ENCODE measurements around the gene UXS1.
"Not testable (repeated sequence)": the region's sequence is repeated elsewhere in the genome, so short reads cannot be mapped to it uniquely, and the experiment has no call there.

Gene UXS1

DNA sequence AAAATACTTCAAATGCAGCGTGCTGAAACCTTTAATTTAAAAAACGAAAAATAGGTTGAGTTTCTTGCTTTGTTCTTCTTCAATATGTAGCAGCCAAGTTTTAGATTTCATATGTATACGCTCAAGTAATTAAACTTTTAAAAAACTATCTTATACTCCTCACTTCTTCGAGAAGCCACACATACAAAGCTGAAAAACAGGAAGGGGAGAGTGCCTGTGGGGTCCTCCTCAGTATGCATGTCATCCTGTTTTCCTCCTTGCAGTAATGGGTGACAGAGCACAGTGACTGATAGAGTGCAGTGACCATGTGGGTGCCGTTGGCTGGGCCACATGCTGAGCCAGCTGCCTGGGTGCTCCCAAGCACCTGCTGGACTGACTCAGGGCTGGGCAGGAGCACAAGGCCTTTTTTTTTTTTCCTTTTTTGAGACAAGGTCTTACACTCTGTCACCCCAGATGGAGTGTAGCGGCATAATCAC lies 33.3 kb downstream of the UXS1 start:
- no peak for DNase-seq (ENCODE audit: low read depth)

DNA sequence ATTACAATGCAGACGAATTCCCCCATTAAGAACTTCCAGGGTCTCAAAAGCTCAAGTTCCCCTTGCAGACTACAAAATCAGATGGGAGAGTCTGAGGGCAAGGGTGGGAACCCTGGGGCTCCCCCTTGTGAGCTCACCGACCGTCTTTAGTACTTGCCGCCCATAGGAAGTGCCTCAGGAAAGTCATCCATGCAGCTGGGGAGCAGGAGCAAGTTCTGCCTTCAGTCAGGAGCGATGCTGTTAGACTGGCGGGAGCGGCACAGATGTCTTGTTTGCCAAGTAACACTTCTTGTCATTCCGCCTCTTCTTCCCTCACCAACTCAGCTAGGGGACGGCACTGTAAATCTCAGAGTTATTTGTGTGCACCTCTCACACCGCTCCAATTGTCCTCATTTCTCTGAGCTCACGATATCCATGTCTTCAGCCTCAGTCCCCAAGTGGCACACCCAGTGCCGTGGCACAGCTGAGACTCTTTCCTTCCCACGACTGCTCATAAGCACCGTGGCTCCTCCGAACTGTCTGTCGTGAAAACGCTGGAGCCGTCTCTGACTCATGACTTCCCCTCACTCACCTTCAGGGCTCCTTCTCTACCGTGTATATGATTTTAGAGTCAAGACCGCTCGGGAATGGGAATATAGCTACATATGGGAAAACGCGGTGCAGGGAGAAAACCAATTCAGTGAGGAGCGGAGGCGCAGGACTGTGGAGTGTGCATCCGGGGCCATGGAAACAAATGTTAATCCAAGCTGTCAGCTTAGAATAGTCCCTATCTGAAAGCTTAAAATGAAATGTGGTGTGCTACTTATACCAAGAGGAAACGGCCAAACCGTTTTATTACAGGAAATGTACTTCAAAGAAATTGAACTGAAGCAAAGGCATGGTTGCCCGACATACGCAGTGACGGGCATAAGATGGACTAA lies 34.0 kb downstream of the UXS1 start:
- no peak for DNase-seq (ENCODE audit: low read depth)

DNA sequence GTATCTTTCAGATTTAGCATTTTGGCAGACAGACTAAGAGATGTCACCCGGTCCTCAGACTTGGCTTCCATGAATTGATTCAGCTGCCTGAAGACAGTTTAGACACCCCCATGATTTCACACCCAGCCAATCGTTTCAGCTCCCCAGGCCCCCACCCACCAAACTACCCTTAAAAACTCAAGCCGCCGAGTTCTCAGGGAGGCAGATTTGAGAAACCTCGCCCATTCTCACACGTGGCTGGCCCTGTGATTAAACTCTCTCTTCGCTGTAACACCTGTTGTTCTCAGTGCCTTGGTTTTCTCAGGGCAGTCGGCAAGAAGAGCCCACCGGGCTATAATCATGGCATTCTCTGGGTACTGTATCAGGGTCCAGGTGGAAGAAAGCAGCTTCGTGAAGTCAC lies 35.2 kb downstream of the UXS1 start:
- DNase-seq (ENCODE audit: low read depth), result no peak

DNA sequence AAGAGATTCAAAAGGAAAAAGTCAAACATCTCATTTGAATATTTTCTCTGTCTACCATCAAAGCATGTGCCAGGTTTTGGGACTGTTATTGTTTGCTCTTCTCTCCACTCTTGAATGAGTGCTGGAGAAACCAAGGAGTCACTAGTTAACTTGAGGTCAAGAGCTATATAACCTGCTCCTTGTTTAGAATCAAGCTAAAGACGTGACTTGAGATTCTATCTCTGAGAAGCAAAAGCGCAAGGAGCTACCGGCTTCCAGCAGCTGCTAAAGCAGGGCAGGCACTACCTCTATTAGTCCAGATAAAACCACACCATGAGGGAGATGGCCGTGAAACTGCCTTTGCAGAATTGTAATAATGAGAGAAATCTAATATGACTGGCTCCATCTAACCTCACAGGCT lies 36.0 kb downstream of the UXS1 start:
- no peak for DNase-seq (ENCODE audit: low read depth)

DNA sequence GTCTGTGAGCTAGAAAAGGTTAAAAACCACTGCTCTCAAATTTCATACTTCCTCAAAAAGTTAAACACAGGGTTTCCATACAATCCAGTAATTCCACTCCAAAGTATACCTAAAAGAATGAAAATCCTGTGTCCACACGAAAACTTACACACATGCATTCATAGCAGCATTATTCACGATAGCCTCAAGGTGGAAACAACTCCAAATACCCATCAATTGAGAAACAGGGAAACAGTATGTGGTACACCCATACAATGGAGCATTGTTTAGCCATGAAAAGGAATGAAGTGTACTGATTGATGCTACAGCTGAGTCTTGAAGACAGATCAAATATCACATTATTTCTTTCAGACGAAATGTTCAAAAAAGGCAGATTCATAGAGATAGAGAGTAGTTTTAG lies 36.7 kb downstream of the UXS1 start:
- DNase-seq (ENCODE audit: low read depth), result no peak

DNA sequence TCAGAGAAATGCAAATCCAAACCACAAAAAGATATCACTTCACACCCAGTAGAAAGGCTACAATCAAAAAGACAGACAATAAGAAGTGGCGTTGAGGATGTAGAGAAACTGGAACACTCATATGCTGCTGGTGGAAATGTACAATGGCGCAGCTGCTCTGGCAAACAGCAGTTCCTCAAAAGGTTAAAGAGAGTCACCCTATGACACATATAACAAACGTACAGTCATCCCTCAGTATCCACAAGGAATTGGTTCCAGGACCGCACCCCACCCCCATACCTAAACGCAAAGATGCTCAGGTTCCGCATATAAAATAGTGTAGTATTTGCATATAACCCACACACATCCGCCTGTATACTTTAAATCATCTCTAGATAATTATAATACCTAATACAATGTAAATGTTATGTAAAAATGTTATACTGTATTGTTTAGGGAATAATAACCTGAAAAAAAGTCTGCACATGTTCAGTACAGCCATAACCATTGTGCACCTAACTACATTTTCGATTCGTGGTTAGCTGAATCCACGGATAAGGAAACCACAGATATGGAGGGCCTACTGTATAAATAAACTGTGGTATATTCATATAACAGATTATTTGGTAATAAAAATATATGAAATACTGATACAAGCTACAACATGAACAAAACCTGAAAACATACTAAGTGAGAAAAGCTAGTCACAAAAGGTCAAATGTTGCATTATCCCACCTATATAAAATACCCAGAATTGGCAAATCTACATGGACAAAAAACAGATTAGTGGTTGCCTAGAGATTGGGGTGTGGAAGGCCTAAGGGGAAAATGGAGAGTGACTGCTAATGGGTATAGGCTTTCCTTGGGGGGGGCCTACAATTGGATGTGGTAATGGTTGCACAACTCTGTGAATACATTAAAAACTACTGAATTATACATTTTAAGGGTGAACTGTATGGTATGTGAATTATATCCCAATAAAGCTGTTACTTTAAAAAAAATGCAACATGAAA lies 37.5 kb downstream of the UXS1 start:
- no peak for DNase-seq (ENCODE audit: low read depth)

DNA sequence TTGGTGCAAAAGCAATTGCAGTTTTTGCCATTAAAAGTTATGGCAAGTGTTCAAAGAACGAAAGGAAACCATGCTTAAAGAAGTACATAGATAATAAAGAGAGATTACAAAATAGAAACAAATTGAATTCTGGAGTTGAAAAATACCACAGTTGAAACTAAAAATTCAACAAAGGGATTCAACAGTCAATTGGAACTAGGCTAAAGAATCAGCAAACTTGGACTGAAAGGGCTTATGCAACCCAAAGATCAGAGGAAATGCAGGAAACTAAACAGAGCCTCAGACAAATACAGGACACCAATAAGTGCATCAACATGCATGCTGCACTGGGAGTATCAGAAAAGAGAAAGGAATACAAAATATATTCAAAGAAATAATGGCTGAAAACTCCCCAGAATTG lies 40.3 kb downstream of the UXS1 start:
- DNase-seq (ENCODE audit: low read depth), result no peak

DNA sequence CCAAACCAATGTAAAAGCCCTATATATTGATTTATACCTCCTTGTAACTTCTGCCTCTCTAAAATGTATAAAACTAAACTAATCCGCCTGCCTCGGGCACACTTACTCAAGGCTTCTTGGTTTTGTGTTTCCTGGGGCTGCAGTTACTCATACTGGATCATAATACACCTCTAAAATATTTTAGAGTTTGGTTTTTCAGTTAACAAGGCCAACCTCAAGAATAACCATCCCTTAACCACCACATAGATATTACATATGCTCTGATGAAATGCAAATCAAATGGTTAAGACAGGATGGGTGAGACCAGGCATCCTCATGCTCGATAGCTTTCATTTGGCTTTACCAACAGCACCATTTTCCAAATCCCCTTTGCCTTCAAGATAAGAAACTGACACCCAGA lies 46.4 kb downstream of the UXS1 start:
- DNase-seq (ENCODE audit: low read depth), result no peak

DNA sequence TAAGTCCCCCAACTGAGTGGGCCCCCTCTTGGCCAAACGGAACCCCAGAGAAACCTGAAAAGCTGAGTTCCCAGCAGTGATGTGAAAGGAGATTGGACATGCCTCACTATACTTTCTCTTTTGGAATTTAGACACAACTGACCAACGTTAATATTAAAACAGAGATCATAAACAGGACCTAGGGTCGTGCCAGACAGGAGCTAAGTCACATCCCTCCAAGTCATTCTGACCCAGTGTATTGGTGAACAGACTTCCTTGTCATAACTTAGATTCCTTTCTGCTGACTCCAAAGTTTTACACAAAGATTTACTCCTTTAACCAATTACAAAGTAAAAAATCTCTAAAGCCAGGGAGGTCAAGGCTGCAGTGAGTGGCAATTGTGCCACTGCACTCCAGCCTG lies 46.9 kb downstream of the UXS1 start:
- DNase-seq (ENCODE audit: low read depth), result no peak

DNA sequence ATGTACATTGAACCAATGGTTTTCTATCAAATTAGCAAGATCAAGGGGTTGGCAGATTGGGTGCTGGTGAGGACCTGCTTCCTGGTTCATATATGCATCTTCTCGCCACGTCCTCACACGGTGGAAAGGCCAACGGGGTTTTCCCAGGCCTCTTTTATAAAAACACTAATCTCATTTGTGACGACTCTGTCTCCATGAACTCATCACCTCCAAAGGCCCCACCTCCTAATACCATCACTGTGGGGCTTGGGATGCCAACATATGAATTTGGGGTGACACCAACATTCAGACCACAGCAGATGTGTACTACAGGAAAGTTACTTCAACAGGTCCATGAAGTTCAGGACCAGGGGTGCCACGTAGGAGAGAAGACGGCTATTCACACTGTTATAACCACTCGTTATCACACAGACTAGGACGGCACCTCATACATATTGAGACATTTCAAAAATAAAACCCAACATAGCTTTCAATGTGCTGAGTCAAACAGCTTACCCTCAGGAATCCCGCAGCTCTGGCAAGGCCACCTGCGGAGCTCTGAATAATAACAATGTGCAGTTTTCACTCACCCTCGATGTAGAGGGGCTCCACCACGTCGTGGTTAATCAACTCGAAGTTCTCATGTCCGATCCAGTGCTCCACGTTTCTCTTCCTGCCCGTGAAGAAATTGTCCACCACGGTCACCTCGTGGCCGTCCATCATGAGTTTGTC lies 49.3 kb downstream of the UXS1 start:
- no peak for DNase-seq (ENCODE audit: low read depth)

DNA sequence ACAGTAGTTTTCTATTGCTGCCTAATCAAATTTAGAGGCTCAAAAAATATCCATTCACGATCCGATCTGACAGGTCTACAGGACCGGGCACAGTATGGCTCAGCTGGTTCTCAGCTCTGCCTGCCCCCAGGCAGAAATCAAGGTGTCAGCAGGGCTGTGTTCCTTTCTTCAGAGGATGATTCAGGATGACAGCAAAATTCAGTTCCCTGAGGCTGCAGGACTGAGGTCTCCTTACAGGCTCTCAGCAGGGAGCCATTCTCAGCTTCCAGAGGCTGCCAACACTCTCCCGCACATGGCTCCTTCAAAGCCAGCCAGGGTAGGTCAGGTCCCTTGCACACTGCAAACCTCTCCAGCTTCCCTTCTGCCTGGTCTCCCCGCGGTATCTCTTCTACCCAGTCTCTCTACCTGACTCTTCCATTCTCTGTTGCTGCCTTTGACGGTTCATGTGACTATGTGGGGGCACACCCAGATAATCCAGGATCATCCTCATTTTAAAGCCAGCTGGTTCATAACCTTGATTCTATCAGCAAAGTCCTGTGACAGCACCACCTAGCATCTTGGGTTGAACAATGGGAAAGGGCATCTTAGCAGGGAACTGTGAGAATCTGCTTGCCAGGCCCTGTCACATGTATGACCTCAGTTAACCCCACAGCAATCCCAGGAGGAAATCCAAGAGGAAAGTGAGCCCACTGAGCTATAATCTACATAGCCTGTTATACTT lies 50.4 kb downstream of the UXS1 start:
- no peak for DNase-seq (ENCODE audit: low read depth)

DNA sequence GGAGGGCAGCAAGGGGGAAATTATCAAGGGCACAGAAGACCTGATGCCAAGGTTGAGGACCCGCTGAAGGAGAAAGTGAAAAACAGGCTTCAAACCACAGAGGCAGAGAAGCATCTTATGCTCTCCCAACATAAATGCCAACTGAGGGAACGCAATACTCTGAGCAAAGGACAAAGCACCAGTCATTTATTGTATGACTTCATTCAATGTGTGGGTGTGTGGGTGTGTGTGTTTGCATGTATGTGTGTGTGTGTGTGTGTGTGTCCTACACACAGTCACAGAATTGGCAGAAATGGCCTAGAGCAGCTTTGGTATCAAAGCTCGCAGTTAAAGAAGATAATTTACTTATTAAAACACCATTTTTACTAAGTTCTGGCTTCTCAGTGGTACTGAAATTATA lies 51.4 kb downstream of the UXS1 start:
- no peak for DNase-seq (ENCODE audit: low read depth)

DNA sequence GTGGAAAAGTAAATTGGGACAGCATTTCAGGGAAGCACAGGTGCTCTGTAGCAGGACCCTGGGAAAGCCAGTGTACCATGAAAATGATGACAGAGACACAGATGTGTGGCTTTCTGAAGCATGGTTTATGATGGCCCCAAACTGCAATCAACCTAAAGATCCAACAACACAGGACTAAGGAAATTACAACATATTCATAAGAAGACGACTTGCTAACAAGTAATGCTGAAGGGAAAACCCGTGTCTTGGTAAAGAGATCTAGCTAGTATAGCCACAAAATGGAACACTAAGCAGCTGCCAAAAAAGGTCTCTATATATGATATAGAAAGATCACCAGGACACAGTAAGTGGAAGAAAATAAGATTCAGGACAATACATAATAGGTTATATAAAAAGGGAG lies 53.2 kb downstream of the UXS1 start:
- DNase-seq (ENCODE audit: low read depth), result no peak

DNA sequence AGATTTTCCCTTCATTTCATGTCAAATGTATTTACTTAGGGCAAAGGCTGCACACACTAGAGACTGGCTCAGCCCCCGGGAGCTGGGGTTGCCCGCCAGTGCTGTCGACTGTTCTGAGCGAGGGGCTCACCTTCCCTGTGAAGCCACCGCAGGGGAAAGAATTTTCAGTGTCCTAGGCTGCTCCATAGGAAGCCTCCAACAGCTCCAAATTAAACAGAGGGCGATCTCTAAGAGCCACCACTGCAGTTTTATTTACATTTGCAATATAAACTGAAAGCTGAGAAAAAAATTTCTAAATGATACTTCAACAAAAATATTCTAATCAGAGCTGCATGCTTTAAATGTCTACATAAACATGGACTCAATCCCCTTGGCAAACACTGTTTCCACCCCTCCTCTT lies 54.0 kb downstream of the UXS1 start:
- no peak for DNase-seq (ENCODE audit: low read depth)

DNA sequence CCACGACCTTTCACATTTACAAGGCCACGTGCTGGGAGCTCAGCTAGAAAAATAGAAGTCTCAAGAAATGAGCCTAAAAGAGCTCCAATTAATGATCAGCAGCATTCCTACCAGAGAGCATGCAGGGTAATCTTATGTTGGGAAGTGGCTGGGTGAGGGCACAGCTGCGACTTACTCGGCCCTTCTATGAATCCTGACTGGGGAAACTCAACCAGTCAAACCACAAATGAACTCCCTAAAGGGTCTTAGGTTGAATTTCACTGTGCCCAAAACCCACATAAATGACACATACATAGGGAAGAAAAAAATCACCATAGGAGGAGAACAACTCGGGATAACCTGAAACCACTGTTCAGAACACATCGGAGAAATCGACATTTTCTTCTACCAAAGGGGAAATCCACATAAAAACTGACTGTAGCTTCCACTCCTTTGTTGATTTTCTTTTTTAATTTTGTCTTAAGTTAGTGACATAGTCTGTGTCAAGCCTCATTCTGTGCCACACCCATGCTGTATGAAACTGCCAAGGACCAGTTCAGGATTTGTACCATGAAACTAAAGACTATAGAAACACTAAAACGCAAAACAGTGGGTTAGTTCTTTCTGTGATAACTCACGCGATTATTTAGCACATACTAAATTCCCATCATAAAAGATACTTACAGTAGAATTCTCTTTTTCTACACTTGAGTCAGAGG lies 54.7 kb downstream of the UXS1 start:
- DNase-seq (ENCODE audit: low read depth), result no peak

DNA sequence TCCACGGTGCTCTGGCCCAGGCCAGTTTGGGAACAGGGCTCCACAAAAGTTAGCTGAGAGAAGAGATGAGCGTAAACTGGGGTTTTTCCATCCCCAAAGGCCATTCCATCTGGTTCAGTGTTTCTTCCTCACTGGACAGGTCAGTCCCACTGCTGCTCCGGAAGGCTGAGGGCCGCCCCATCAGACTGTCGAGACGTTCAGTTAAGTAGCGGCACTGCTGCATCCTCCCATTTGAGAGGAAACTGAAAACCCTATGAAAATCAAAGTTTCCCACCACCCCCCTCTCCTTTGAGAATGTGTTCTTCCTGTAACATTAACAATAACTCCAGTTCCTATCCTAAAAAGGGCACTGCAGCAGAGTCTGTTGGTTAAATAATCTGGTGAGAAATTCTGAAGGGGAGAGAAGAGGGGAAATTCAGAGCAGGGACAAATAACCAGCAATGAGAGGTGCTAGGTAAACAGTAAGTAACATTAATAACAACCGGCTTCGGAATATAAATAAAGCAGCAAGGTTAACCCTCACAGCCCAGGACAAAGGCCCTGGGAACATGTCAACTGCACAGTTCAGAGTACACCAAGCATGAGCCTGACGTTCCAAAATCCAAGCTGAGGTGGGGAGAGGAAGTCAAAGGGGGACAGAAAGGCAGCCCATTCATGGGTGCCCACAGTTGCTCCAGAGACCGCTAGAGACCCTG lies 55.4 kb downstream of the UXS1 start:
- no peak for DNase-seq (ENCODE audit: low read depth)

DNA sequence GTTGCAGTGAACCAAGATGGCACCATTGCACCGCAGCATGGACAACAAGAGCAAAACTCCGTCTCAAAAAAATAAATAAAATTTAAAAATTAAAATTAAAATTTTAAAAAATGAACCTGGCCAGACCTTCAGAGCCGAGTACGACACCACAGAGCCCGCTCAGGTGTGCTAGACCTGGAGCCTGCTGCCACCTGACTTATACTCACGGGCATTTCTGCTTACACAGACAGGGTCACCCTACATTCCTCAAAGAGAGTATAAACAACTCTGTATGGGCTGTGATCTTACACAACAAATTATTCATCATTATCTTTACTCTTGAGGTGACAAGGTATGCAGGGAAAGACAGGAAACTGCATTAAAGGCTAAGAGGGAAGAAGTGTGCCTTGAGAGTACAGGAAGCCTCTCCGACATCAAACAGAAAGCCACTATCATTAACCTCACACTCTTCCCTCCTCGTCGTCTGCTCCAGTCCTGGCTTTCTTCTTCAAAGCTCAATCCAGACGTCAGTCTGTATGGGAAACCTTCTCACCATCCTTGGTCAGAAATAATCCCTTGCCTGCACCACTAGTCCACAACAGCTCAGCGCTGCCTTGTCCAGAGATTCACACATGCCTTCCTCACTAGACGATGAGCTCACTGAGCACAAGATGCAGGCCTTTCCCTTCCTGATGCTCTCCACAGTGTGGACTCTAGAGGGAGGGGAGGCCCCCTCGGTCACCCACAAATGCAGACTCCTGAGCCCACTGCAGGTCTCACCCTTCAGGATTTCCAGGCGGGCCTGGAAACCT lies 56.2 kb downstream of the UXS1 start:
- no peak for DNase-seq (ENCODE audit: low read depth)

DNA sequence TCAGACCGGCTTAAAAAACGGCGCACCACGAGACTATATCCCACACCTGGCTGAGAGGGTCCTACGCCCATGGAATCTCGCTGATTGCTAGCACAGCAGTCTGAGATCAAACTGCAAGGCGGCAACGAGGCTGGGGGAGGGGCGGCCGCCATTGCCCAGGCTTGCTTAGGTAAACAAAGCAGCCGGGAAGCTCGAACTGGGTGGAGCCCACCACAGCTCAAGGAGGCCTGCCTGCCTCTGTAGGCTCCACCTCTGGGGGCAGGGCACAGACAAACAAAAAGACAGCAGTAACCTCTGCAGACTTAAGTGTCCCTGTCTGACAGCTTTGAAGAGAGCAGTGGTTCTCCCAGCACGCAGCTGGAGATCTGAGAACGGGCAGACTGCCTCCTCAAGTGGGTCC lies 62.9 kb downstream of the UXS1 start:
- not testable (repeated sequence) for DNase-seq (ENCODE audit: low read depth)

DNA sequence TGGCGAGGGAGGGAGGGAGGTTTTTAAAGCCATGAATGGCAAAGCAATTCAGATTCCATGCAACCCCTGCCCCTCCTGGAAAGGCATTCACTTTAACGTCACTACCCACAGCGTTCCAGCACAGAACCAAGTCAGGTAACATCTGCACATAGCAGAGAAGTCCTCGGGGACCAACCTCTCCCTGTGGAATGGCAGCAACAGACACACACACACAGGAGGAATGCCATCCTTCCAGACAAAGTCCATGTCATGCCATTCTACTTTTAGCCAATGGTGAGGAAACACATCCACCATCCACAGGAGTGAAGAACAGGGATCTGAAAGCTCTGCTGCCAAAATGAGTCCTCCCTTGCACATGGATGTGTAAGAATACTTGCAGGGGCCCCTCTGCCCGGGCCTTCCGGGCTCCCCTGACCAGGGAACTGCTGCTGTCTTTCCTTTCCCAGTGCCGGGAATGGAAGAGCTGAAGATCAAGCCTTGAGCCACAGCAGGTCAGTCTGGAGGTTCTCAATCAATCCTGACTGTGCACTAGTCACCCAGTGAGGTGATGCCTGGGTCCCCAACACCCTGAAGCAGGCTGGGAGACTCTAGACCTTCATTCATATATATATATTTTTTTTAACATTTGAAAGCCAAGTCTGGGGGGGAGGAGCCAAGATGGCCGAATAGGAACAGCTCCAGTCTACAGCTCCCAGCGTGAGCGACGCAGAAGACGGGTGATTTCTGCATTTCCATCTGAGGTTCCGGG lies 63.7 kb downstream of the UXS1 start:
- DNase-seq (ENCODE audit: low read depth), result no peak
